Measurements from ENCODE around the gene DOCK11. TPM values are rescaled to one million over a fixed set of nuclear protein-coding genes. Genes with fewer than 3 reads are reported as not detected.
A peak's percentile ranks its signal among the peaks of the same experiment; 100 is the strongest.

Gene DOCK11
- total and polyA plus RNA-seq, 10 of the 15 experiments (the other 5 are each of a cell fraction or from before 2014, with no cell fraction given): 16.3 to 30.7 (median 19.8) TPM

GRCh38 chrX:118734909-118735308 lies 239.3 kb downstream of the DOCK11 start:
- peaks cover 3% of the 10 kb centered on the region; the same call in 1 of the 2 replicates for H3K4me1 ChIP-seq (ENCODE audit: control insufficient read depth, insufficient read depth, low read length)
- no peaks in the 10 kb centered on the region for H3K36me3 ChIP-seq (ENCODE audit: control insufficient read depth in 2 of 2, insufficient read depth in 2 of 2, low read length in 1 of 2)
- POLR2A ChIA-PET: interaction anchor here (0.6 to 2.3 kb wide), 3 partner anchors 10 to 31 kb away, joined by 3 to 11 read pairs (median 4); no protein-coding TSS in a partner anchor
- no peaks in the 10 kb centered on the region for H3K27me3 ChIP-seq (replicated peaks in 1 of 2; ENCODE audit: control insufficient read depth in 2 of 2, insufficient read depth in 2 of 2, low read length in 1 of 2)
- no TSS peak for BruUV-seq (replicated peaks)
- 2% methylated on average over 2 of the region's 2 CpGs for WGBS (ENCODE audit: insufficient coverage, insufficient replicate concordance, low lambda C conversion rate, missing lambda C conversion rate)
- ATAC-seq (peak; percentile 66), DNase-seq (ENCODE audit: low read depth, low spot score) (no peak), FAIRE-seq (no peak)
- no peak overlapping the region for H3K9ac ChIP-seq (ENCODE audit: control insufficient read depth, insufficient read depth, low read length)
- CTCF ChIA-PET: interaction anchor here (0.9 to 1.5 kb wide), 3 partner anchors 17 to 113 kb away, joined by 3 to 9 read pairs (median 3); no protein-coding TSS in a partner anchor
- peaks cover 1% of the 10 kb centered on the region; the same call in 2 of the 3 replicates for H3K9me3 ChIP-seq (replicated peaks; ENCODE audit: control insufficient read depth, insufficient read depth, low read length)
- in situ Hi-C loops (cut with MboI) (no loop called here), intact Hi-C loops (cut with micrococcal nuclease; ENCODE audit: unreplicated experiment) (no loop called here)
- H3K4me3 ChIP-seq: no peak overlapping the region
- no peaks in the 10 kb centered on the region for H3K79me2 ChIP-seq (ENCODE audit: control insufficient read depth, insufficient read depth, low read length)
- H4K20me1 ChIP-seq (ENCODE audit: control insufficient read depth, insufficient read depth): no peaks in the 10 kb centered on the region
- H3K4me2 ChIP-seq (ENCODE audit: control insufficient read depth, insufficient read depth): no peak overlapping the region
- H3K27ac ChIP-seq (ENCODE audit: control insufficient read depth, insufficient read depth): no peak overlapping the region
- SMC1A ChIA-PET (ENCODE audit: uncharacterized antibody, unreplicated experiment): interaction anchor here (0.6 to 1.5 kb wide), 11 partner anchors 9 to 197 kb away, joined by 3 to 8 read pairs (median 4); no protein-coding TSS in a partner anchor
- no peak overlapping the region for H2AFZ ChIP-seq (ENCODE audit: control insufficient read depth, low read depth, low read length)
- RAD21 ChIA-PET (ENCODE audit: unreplicated experiment): interaction anchor here (0.7 to 1.5 kb wide), 6 partner anchors 16 to 102 kb away, joined by 3 to 5 read pairs (median 4); no protein-coding TSS in a partner anchor
- TF ChIP-seq USF2 (IDR thresholded peaks at IDR 0.05; ENCODE audit: borderline replicate concordance, low read depth, low read length) (no peak), ATF3 (IDR thresholded peaks at IDR 0.05; ENCODE audit: borderline replicate concordance, extremely low read depth, low read depth, low read length) (no peak), PAX5 (IDR thresholded peaks at IDR 0.05; ENCODE audit: borderline replicate concordance, low read depth, low read length) (no peak), BMI1 (IDR thresholded peaks at IDR 0.05; ENCODE audit: borderline replicate concordance) (no peak), SREBF2 (IDR thresholded peaks at IDR 0.05; ENCODE audit: low read length) (no peak), PKNOX1 (IDR thresholded peaks at IDR 0.05) (no peak), ZZZ3 (IDR thresholded peaks at IDR 0.05; ENCODE audit: control insufficient read depth, insufficient read length, low read depth) (no peak), ZBTB11 (CRISPR knock-in tag; IDR thresholded peaks at IDR 0.05) (no peak), PML (IDR thresholded peaks at IDR 0.05; ENCODE audit: low read length) (no peak), PAX8 (IDR thresholded peaks at IDR 0.05) (no peak), MTA2 (IDR thresholded peaks at IDR 0.05; ENCODE audit: low read depth) (peak; percentile 77; the same call in 1 of the 2 replicates), HDAC6 (IDR thresholded peaks at IDR 0.05; ENCODE audit: unreplicated experiment) (no peak), SUZ12 (IDR thresholded peaks at IDR 0.05; ENCODE audit: unreplicated experiment) (no peak), NRF1 (conservative IDR thresholded peaks at IDR 0.05; ENCODE audit: low read depth, low read length) (no peak), MAX (IDR thresholded peaks at IDR 0.05; ENCODE audit: low read depth, low read length) (no peak), NFIC (IDR thresholded peaks at IDR 0.05; ENCODE audit: low read depth, low read length) (peak; percentile 73), HDAC2 (IDR thresholded peaks at IDR 0.05) (no peak), USF1 (IDR thresholded peaks at IDR 0.05; ENCODE audit: borderline replicate concordance, extremely low read length, insufficient read depth, low read depth, low read length) (no peak)
